Adipose tissue (tissue), 3 donors: ENCODE results near the gene ZNF286A. TPM values are rescaled to one million over a fixed set of nuclear protein-coding genes. Genes with fewer than 3 reads are reported as not detected.
"Not testable (repeated sequence)": the region's sequence is repeated elsewhere in the genome, so short reads cannot be mapped to it uniquely, and the experiment has no call there.

Source experiments
- H3K27ac ChIP-seq: one replicate; pipeline ENCODE4 v1.5.1; 2013; ENCODE audit warnings: low read depth, low read length
- WGBS, 3 donors: extraction: QIAGEN DNeasy Blood & Tissue Kit; methylation state at CpG; one replicate each; pipeline ENCODE4 v1.1.7; 2013; 5-methylcytosine and 5-hydroxymethylcytosine counted together
- polyA plus RNA-seq, 3 donors: library from polyadenylated mRNA; stranded (reverse); fragments of 200-250 nt; gene quantifications; one replicate each; pipeline ENCODE4 v1.2.3, GENCODE V29; 2013
- donor health status: healthy with polysubstance abuse.
- donor health status: Bipolar disorder and iron deficiency.
- donor health status: healthy.

ZNF286A gene
- polyA plus RNA-seq, 3 donors = 2.5 to 7.3 (median 3.1) TPM

- H3K27ac ChIP-seq = not testable (repeated sequence)
Measured at GRCh38 chr17:15683824-15684478, 15.6 kb upstream of the ZNF286A start, which contains the start of gene TRIM16. Gene TRIM16, minus strand, starts transcription at chr17:15684311. Its CDS starts 32,702 bp downstream, at chr17:15651609.

GRCh38 chr17:15687494-15687893 is 12.1 kb upstream of the ZNF286A start:
- WGBS, 3 donors = 83 to 94% (median 89%) methylated on average over 1 of the region's 1 CpG
- H3K27ac ChIP-seq = not testable (repeated sequence)

More at GRCh38 chr17:15683824-15684478, 15.6 kb upstream of the ZNF286A start, which contains the start of gene TRIM16:
- WGBS, 3 donors = 1 to 2% (median 2%) methylated on average over 28 to 35 of the region's 35 CpGs

GRCh38 chr17:15698967-15699366 is 585 bp upstream of the ZNF286A start:
- WGBS, 3 donors = 0 to 21% methylated on average over 1 of the region's 3 CpGs; no CpG with 5 or more reads in 1 of the 3 donors
- H3K27ac ChIP-seq = not testable (repeated sequence)

GRCh38 chr17:15699937-15700336 is 385 bp downstream of the ZNF286A start:
- 0% methylated on average over 2 to 10 of the region's 21 CpGs; no CpG with 5 or more reads in 1 of the 3 donors for WGBS, 3 donors
- not testable (repeated sequence) for H3K27ac ChIP-seq

- H3K27ac ChIP-seq = not testable (repeated sequence)
- 95 to 98% (median 98%) methylated on average over 15 to 28 of the region's 33 CpGs for WGBS, 3 donors
Measured at GRCh38 chr17:15704239-15704638, 4.7 kb downstream of the ZNF286A start.

- 98 to 99% (median 98%) methylated on average over 28 to 32 of the region's 32 CpGs for WGBS, 3 donors
- not testable (repeated sequence) for H3K27ac ChIP-seq
Measured at GRCh38 chr17:15704813-15705212, 5.3 kb downstream of the ZNF286A start.

- not testable (repeated sequence) for H3K27ac ChIP-seq
- 89 to 96% (median 89%) methylated on average over 3 of the region's 3 CpGs for WGBS, 3 donors
Measured at GRCh38 chr17:15708879-15709278, 9.3 kb downstream of the ZNF286A start.

GRCh38 chr17:15716601-15717563 is 17.3 kb downstream of the ZNF286A start:
- WGBS, 3 donors = 92 to 97% (median 92%) methylated on average over 11 of the region's 11 CpGs
- not testable (repeated sequence) for H3K27ac ChIP-seq

- not testable (repeated sequence) for H3K27ac ChIP-seq
- WGBS, 3 donors = 82 to 94% (median 83%) methylated on average over 5 to 11 of the region's 14 CpGs
Measured at GRCh38 chr17:15730535-15730934, 31.0 kb downstream of the ZNF286A start.

GRCh38 chr17:15731900-15732299 is 32.3 kb downstream of the ZNF286A start, which contains the start of gene TBC1D26:
Gene TBC1D26, plus strand, starts transcription at chr17:15732283. Its CDS starts 3,066 bp downstream, at chr17:15735349.
- 81 to 84% (median 81%) methylated on average over 8 of the region's 10 CpGs for WGBS, 3 donors
- not testable (repeated sequence) for H3K27ac ChIP-seq

GRCh38 chr17:15733174-15733789 is 33.7 kb downstream of the ZNF286A start:
- not testable (repeated sequence) for H3K27ac ChIP-seq

GRCh38 chr17:15736578-15736977 is 37.0 kb downstream of the ZNF286A start:
- H3K27ac ChIP-seq = not testable (repeated sequence)
- WGBS, 3 donors = 72 to 81% (median 73%) methylated on average over 3 to 4 of the region's 5 CpGs

More at GRCh38 chr17:15733174-15733789, 33.7 kb downstream of the ZNF286A start:
- 85 to 91% (median 87%) methylated on average over 7 to 8 of the region's 10 CpGs for WGBS, 3 donors

GRCh38 chr17:15738066-15738465 is 38.5 kb downstream of the ZNF286A start:
- WGBS, 3 donors = 88 to 93% (median 91%) methylated on average over 10 of the region's 10 CpGs
- no peak overlapping the region for H3K27ac ChIP-seq

GRCh38 chr17:15739259-15739658 is 39.7 kb downstream of the ZNF286A start:
- H3K27ac ChIP-seq = not testable (repeated sequence)
- 81 to 90% (median 89%) methylated on average over 10 of the region's 11 CpGs for WGBS, 3 donors

- H3K27ac ChIP-seq = not testable (repeated sequence)
- 57 to 63% (median 62%) methylated on average over 8 of the region's 8 CpGs for WGBS, 3 donors
Measured at GRCh38 chr17:15740041-15740440, 40.5 kb downstream of the ZNF286A start.

- 84 to 96% (median 93%) methylated on average over 7 of the region's 7 CpGs for WGBS, 3 donors
- no peak overlapping the region for H3K27ac ChIP-seq
Measured at GRCh38 chr17:15740570-15741120, 41.1 kb downstream of the ZNF286A start.

- H3K27ac ChIP-seq = no peak overlapping the region
- 90 to 94% (median 94%) methylated on average over 9 of the region's 9 CpGs for whole genome bisulfite sequencing, 3 donors
Measured at GRCh38 chr17:15741624-15742023, 42.1 kb downstream of the ZNF286A start.
